NT2/D1 (cell line): ENCODE measurements around the gene CLDN24.

Experiments used
- DNase-seq: peaks from one replicate; pipeline ENCODE4 v3.0.0-alpha.2; 2011; ENCODE audit warnings: low read depth, low spot score
- H3K27me3 ChIP-seq: 2 replicates; pipeline ENCODE4 v1.6.0; 2011; ENCODE audit warnings: mild to moderate bottlenecking; ENCODE audit not compliant: insufficient read length, insufficient read depth
- H3K36me3 ChIP-seq: 2 replicates; pipeline ENCODE4 v1.6.1; 2011; ENCODE audit warnings: mild to moderate bottlenecking, low read length, mixed read lengths; ENCODE audit not compliant: insufficient read depth, insufficient read length
- H3K4me1 ChIP-seq: 2 replicates; pipeline ENCODE4 v1.5.1; 2011; ENCODE audit not compliant: insufficient read depth, insufficient read length
- H3K4me3 ChIP-seq: 2 replicates; pipeline ENCODE4 v1.5.1; 2011; ENCODE audit warnings: low read depth; ENCODE audit not compliant: insufficient read length
- H3K9ac ChIP-seq: 2 replicates; pipeline ENCODE4 v1.6.0; 2011; ENCODE audit warnings: low read depth; ENCODE audit not compliant: insufficient read length
- H3K9me3 ChIP-seq: 2 replicates; pipeline ENCODE4 v1.5.1; 2011; ENCODE audit warnings: mild to moderate bottlenecking, low read length; ENCODE audit not compliant: insufficient read depth
- SUZ12 ChIP-seq: IDR thresholded peaks from 2 replicates; pipeline ENCODE4 v1.6.1; 2011; ENCODE audit not compliant: insufficient read length, insufficient read depth; ENCODE audit errors: extremely low read depth
- YY1 ChIP-seq: IDR thresholded peaks from 2 replicates; pipeline ENCODE4 v1.6.1; 2011; ENCODE audit not compliant: insufficient read length, insufficient read depth
- ZNF274 ChIP-seq: IDR thresholded peaks from 2 replicates; pipeline ENCODE4 v1.6.1; 2011; ENCODE audit warnings: mild to moderate bottlenecking, low read depth, low read length

CLDN24 gene

DNA sequence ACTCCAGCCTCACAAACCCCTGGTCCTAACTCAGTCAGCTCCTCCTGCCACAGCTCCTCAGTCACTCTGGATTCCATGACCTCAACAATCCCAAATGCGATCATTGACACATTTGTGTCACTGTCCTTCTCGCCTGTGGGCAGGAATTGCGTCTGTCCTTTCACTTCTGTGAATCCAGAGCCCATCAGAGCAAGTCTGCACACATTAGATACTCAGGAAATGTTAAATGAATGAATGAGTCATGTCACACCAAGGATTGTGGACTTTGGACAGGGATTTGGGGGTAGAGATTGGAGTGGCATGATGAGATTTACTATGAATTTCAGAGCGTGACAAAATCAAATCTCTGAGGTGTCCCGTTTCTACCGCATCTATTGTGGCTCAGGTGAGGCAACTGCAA, 11.8 kb upstream of the CLDN24 start:
- no peak for DNase-seq
- H3K4me1 ChIP-seq: no peaks in the 10 kb centered on the region
- no peaks in the 10 kb centered on the region for H3K9me3 ChIP-seq
- no peak overlapping the region for H3K4me3 ChIP-seq
- H3K36me3 ChIP-seq: no peaks in the 10 kb centered on the region
- H3K9ac ChIP-seq: no peak overlapping the region
- no peak for TF ChIP-seq SUZ12
- TF ChIP-seq YY1: no peak
- no peak for TF ChIP-seq ZNF274
- no peaks in the 10 kb centered on the region for H3K27me3 ChIP-seq

DNA sequence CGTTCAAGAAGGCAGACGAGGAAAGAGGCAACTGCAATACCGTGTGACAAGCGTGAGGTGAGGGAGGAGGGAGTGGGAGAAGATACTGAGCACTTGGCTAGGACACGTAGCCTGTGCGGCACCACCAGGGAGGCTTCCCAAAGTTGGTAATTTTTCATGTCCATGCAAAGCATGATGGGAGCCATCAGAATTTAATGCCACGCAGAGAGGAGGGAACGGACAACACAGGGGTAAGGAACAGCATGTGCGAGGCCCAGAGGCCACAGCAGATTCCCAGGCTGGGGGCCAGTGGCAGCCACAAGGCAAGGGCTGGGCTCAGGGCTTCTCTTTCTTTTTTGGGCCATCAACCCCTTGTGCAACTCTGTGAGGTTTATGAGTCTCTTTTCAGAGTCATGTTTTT, 11.0 kb upstream of the CLDN24 start:
- TF ChIP-seq SUZ12 (no peak), ZNF274 (no peak), YY1 (no peak)

DNA sequence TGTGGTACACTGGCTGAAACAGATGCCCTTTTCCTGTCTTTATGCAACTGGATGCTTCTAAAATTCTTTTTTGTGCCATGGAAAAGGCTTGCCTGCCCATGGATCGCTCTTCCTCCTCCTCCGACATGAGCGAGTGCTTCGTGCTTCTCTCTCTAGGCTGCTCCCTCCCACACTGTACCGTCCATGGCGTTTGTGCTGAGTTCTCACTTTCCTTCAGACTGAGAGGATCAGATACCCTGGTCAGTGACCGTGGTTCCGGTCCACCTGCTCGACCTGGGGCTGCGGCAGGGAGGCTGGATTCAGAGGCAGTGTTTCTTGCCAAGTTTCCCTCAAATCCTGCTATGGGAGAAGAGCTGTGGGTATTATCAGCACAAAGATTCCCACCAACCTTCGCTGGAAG, 10.2 kb upstream of the CLDN24 start:
- Histone ChIP-seq H3K27me3 (no peaks in the 10 kb centered on the region), H3K4me3 (no peak overlapping the region), H3K36me3 (no peaks in the 10 kb centered on the region), H3K4me1 (no peaks in the 10 kb centered on the region), H3K9me3 (no peaks in the 10 kb centered on the region), H3K9ac (no peak overlapping the region)
- TF ChIP-seq SUZ12 (no peak), YY1 (no peak), ZNF274 (no peak)
- DNase-seq: no peak

More for the DNA sequence above, 11.0 kb upstream of the CLDN24 start:
- Histone ChIP-seq H3K9ac (no peak overlapping the region), H3K36me3 (no peaks in the 10 kb centered on the region), H3K4me1 (no peaks in the 10 kb centered on the region), H3K27me3 (no peaks in the 10 kb centered on the region), H3K9me3 (no peaks in the 10 kb centered on the region), H3K4me3 (no peak overlapping the region)
- DNase-seq: no peak

DNA sequence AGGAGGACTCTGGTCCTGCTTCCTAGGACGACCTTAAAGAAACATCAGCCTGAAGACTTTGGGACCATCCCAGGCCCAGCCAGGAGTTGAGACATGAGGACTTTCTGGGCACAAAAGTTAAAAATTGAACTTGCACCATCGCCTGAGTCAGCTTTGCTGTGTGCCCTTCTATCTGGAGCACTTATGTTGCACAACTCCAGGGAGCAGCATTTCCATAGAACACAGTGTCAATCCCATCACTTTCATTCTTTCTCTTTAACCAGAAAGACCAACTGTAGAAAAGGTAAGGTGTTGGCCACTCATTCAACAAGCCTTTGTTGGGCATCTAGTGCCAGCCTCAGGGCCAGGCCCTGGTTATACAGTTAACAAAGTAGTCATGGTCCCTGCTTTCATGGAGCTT, 8.6 kb upstream of the CLDN24 start:
- H3K27me3 ChIP-seq: no peaks in the 10 kb centered on the region
- DNase-seq: no peak

DNA sequence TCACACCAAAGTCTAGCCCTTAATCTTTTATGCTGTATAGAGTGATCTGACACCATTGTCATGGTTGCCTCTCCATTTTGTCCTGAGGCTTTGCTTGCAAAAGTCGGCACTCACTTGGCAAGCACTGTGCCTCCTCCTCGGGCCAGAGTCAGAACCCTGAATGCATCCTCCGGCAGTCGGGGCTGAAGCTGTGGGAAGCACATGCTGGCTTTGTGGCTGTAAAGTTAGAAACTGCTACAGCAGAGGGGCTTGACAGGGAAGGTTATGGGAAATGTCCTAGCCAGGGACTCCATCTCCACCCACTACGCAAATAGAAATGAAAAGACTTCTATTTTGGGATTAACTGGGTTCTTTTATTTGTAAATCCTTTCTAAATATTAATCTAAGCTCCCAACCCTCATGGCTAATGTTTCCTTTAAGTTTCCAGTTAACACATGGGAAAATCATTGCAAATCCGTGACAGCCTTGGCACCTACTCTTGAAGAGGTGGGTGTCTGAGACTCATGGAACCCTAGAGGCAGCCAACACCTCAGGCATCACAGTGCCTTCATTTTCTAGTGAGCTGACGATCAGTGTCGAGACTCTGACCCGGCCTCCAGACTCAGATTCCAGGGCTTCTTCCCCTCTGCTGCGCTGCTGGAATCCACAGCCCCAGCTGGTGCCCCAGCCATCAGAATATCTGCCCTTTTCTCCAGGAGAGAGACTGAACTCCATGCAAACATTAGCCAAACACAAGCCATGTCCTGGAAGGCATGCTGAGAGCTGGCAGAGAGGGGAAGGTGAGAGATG, 7.9 kb upstream of the CLDN24 start:
- Histone ChIP-seq H3K4me3 (no peak overlapping the region), H3K9ac (no peak overlapping the region), H3K9me3 (peaks cover 10% of the 10 kb centered on the region; the same call in 1 of the 2 replicates), H3K27me3 (no peaks in the 10 kb centered on the region), H3K36me3 (no peaks in the 10 kb centered on the region), H3K4me1 (no peaks in the 10 kb centered on the region)
- TF ChIP-seq SUZ12 (no peak), YY1 (no peak), ZNF274 (no peak)
- no peak for DNase-seq

More for the DNA sequence above, 8.6 kb upstream of the CLDN24 start:
- Histone ChIP-seq H3K9ac (no peak overlapping the region), H3K9me3 (peaks cover 10% of the 10 kb centered on the region; the same call in 1 of the 2 replicates), H3K4me1 (no peaks in the 10 kb centered on the region), H3K4me3 (no peak overlapping the region), H3K36me3 (no peaks in the 10 kb centered on the region)
- TF ChIP-seq ZNF274 (no peak), SUZ12 (no peak), YY1 (no peak)

DNA sequence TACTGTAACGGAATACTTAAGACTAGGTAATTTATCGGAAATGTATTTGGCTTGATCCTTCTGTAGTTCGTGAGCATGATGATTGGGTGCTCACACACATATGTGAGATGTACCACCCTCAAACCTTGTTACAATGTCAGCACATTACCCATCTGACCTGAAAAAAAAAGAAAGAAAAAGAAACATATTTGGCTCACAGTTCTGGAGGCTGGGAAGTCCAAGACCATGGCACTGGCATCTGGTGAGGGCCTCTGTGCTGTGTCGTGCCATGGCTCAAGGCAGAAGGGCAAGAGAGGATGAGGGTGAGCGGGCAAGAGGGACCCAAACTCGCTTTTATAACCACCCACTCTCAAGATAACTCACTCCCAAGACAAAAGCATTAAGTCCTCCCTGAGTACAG, 7.0 kb upstream of the CLDN24 start:
- Histone ChIP-seq H3K27me3 (no peaks in the 10 kb centered on the region), H3K9ac (no peak overlapping the region), H3K9me3 (peaks cover 10% of the 10 kb centered on the region; the same call in 1 of the 2 replicates), H3K36me3 (no peaks in the 10 kb centered on the region), H3K4me3 (no peak overlapping the region), H3K4me1 (no peaks in the 10 kb centered on the region)
- TF ChIP-seq SUZ12 (no peak), YY1 (no peak), ZNF274 (no peak)
- no peak for DNase-seq

DNA sequence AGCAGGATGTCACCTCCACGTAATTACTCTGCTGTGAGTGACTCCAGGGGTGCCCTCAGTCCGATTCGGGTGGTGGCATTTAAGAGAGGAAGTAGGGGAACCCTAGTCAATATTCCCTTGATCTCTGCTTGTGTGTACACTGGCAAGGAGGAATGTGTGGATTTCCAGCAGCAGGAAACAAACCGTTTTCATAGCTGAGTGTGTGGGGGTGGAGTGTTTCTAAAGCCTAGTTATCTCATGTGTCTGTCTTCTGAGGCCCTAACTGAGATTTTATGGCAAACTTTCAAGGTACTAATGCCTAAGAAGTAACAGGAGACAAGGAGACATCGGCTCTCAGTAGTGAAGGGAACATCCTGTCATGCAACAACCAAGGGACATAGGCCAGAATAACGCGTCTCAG, 6.6 kb upstream of the CLDN24 start:
- H3K4me3 ChIP-seq: no peak overlapping the region
- no peaks in the 10 kb centered on the region for H3K4me1 ChIP-seq
- no peak for DNase-seq
- H3K27me3 ChIP-seq: no peaks in the 10 kb centered on the region
- no peak overlapping the region for H3K9ac ChIP-seq
- H3K36me3 ChIP-seq: no peaks in the 10 kb centered on the region
- H3K9me3 ChIP-seq: peaks cover 10% of the 10 kb centered on the region; the same call in 1 of the 2 replicates
- TF ChIP-seq ZNF274: no peak
- no peak for TF ChIP-seq YY1
- no peak for TF ChIP-seq SUZ12
